HG03378 (cell line): ENCODE data around the gene PLCE1.

Experiments used
- ATAC-seq: cut with Tn5 transposase; IDR thresholded peaks from one replicate; pipeline ENCODE4 v1.9.1; 2021; ENCODE audit warnings: mild to moderate bottlenecking, moderate library complexity; ENCODE audit not compliant: unreplicated experiment

The PLCE1 gene

GRCh38 chr10:94016727-94017714, 23.3 kb downstream of the PLCE1 start:
- ATAC-seq = no peak

- ATAC-seq = no peak
Observed at GRCh38 chr10:94018107-94018506, 24.4 kb downstream of the PLCE1 start.

- no peak for ATAC-seq
Observed at GRCh38 chr10:94023906-94024305, 30.2 kb downstream of the PLCE1 start.

- no peak for ATAC-seq
Observed at GRCh38 chr10:94024407-94024806, 30.7 kb downstream of the PLCE1 start.

GRCh38 chr10:94025806-94026205, 32.1 kb downstream of the PLCE1 start:
- ATAC-seq = no peak

- ATAC-seq = no peak
Observed at GRCh38 chr10:94027197-94027596, 33.5 kb downstream of the PLCE1 start.

GRCh38 chr10:94029955-94030354, 36.2 kb downstream of the PLCE1 start:
- no peak for ATAC-seq

GRCh38 chr10:94035982-94036765, 42.4 kb downstream of the PLCE1 start:
- no peak for ATAC-seq

- ATAC-seq = no peak
Observed at GRCh38 chr10:94036766-94037033, 43.0 kb downstream of the PLCE1 start.

- ATAC-seq = no peak
Observed at GRCh38 chr10:94037286-94037685, 43.6 kb downstream of the PLCE1 start.

GRCh38 chr10:94038024-94038423, 44.3 kb downstream of the PLCE1 start:
- no peak for ATAC-seq

- ATAC-seq = no peak
Observed at GRCh38 chr10:94041206-94041605, 47.5 kb downstream of the PLCE1 start.

- no peak for ATAC-seq
Observed at GRCh38 chr10:94042001-94042833, 48.5 kb downstream of the PLCE1 start.

GRCh38 chr10:94042834-94043175, 49.1 kb downstream of the PLCE1 start:
- ATAC-seq = no peak
